Measurements from ENCODE around the gene STX4.

Gene STX4

GRCh38 chr16:31073142-31073969, 40.0 kb downstream of the STX4 start:
- Histone ChIP-seq H3K9me2 (ENCODE audit: low read depth, low read length) (no peaks in the 10 kb centered on the region), H3K9me3 (ENCODE audit: low read length) (no peaks in the 10 kb centered on the region), H3K27ac (ENCODE audit: low read depth, low read length, poor library complexity, severe bottlenecking) (peak overlapping the region; percentile 60), H3K9ac (ENCODE audit: low read length) (peak overlapping the region; percentile 92), H3K4me2 (ENCODE audit: low read length) (peak overlapping the region; percentile 83), H3K4me1 (ENCODE audit: insufficient read depth, low read length, severe bottlenecking) (peaks cover 22% of the 10 kb centered on the region), H4K20me1 (ENCODE audit: insufficient read depth, low read length) (no peaks in the 10 kb centered on the region), H3K36me3 (ENCODE audit: insufficient read depth, low read length) (peaks cover 24% of the 10 kb centered on the region), H3K4me3 (ENCODE audit: low read depth, low read length, poor library complexity, severe bottlenecking) (peak overlapping the region; percentile 87), H3K27me3 (ENCODE audit: insufficient read depth, low read length) (no peaks in the 10 kb centered on the region), H2AFZ (ENCODE audit: low read length) (no peak overlapping the region; the same call in 1 of the 2 replicates), H3K79me2 (ENCODE audit: insufficient read depth, low read length) (peaks cover 32% of the 10 kb centered on the region), H3F3A (ENCODE audit: insufficient read depth, low read length) (no peaks in the 10 kb centered on the region)
- TF ChIP-seq CTCF (IDR thresholded peaks at IDR 0.05; ENCODE audit: low read length) (no peak), EZH2 (IDR thresholded peaks at IDR 0.05; ENCODE audit: borderline replicate concordance, low read length) (no peak)

GRCh38 chr16:31073970-31074813, 40.8 kb downstream of the STX4 start, which contains the start of the genes ZNF646 and ZNF668:
Gene ZNF646 (plus strand): TSS chr16:31074422. CDS start chr16:31076325, 1,903 bp downstream.
Gene ZNF668 (minus strand): TSS chr16:31074240. CDS start chr16:31064459, 9,781 bp downstream.
- Histone ChIP-seq H3K9me2 (ENCODE audit: low read depth, low read length) (no peaks in the 10 kb centered on the region), H3K9ac (ENCODE audit: low read length) (peak within 1 kb of the TSS; percentile 92), H2AFZ (ENCODE audit: low read length) (no peak within 1 kb of the TSS; the same call in 1 of the 2 replicates), H3K4me2 (ENCODE audit: low read length) (peak within 1 kb of the TSS; percentile 91), H3K9me3 (ENCODE audit: low read length) (no peaks in the 10 kb centered on the region), H3K4me1 (ENCODE audit: insufficient read depth, low read length, severe bottlenecking) (peaks cover 22% of the 10 kb centered on the region), H3K27ac (ENCODE audit: low read depth, low read length, poor library complexity, severe bottlenecking) (peak within 1 kb of the TSS; percentile 61), H3F3A (ENCODE audit: insufficient read depth, low read length) (no peaks in the 10 kb centered on the region), H3K79me2 (ENCODE audit: insufficient read depth, low read length) (peaks cover 26% of the 10 kb centered on the region), H3K27me3 (ENCODE audit: insufficient read depth, low read length) (no peaks in the 10 kb centered on the region), H4K20me1 (ENCODE audit: insufficient read depth, low read length) (no peaks in the 10 kb centered on the region), H3K4me3 (ENCODE audit: low read depth, low read length, poor library complexity, severe bottlenecking) (peak within 1 kb of the TSS; percentile 87), H3K36me3 (ENCODE audit: insufficient read depth, low read length) (peaks cover 33% of the 10 kb centered on the region)
- TF ChIP-seq EZH2 (IDR thresholded peaks at IDR 0.05; ENCODE audit: borderline replicate concordance, low read length) (no peak), CTCF (IDR thresholded peaks at IDR 0.05; ENCODE audit: low read length) (no peak)

- Histone ChIP-seq H3K36me3 (ENCODE audit: insufficient read depth, low read length) (peaks cover 39% of the 10 kb centered on the region), H3K9me2 (ENCODE audit: low read depth, low read length) (no peaks in the 10 kb centered on the region), H3K4me3 (ENCODE audit: low read depth, low read length, poor library complexity, severe bottlenecking) (peak overlapping the region; percentile 87), H2AFZ (ENCODE audit: low read length) (no peak overlapping the region), H3K79me2 (ENCODE audit: insufficient read depth, low read length) (peaks cover 24% of the 10 kb centered on the region), H3K4me2 (ENCODE audit: low read length) (peak overlapping the region; percentile 91), H3K9me3 (ENCODE audit: low read length) (no peaks in the 10 kb centered on the region), H3K27me3 (ENCODE audit: insufficient read depth, low read length) (no peaks in the 10 kb centered on the region), H4K20me1 (ENCODE audit: insufficient read depth, low read length) (no peaks in the 10 kb centered on the region), H3K4me1 (ENCODE audit: insufficient read depth, low read length, severe bottlenecking) (peaks cover 22% of the 10 kb centered on the region), H3K9ac (ENCODE audit: low read length) (peak overlapping the region; percentile 85), H3K27ac (ENCODE audit: low read depth, low read length, poor library complexity, severe bottlenecking) (peak overlapping the region; percentile 61), H3F3A (ENCODE audit: insufficient read depth, low read length) (no peaks in the 10 kb centered on the region)
- no peak for TF ChIP-seq EZH2 (IDR thresholded peaks at IDR 0.05; ENCODE audit: borderline replicate concordance, low read length)
- TF ChIP-seq CTCF (IDR thresholded peaks at IDR 0.05; ENCODE audit: low read length), result peak; percentile 15; the same call in 1 of the 2 replicates
Observed at GRCh38 chr16:31074814-31075183, 41.4 kb downstream of the STX4 start.

Data from OCI-LY1 (cell line).